Stimulated activated CD8-positive, alpha-beta memory T cell treated with anti-CD3 and anti-CD28 coated beads, Interleukin-12 subunit alpha, Interleukin-12 subunit beta, amount 100 ng/mL, for 24 hours (primary cell): ENCODE measurements around the gene F13A1.
"Not testable (repeated sequence)": the region's sequence is repeated elsewhere in the genome, so short reads cannot be mapped to it uniquely, and the experiment has no call there.

Source experiments
- DNase-seq: peaks from one replicate; pipeline ENCODE4 v3.0.0-alpha.2; 2020; ENCODE audit errors: extremely low read depth

F13A1 gene

GRCh38 chr6:6317825-6318733, 2.4 kb downstream of the F13A1 start:
- no peak for DNase-seq

GRCh38 chr6:6317386-6317785, 3.1 kb downstream of the F13A1 start:
- no peak for DNase-seq

- no peak for DNase-seq
Observed at GRCh38 chr6:6315660-6316059, 4.8 kb downstream of the F13A1 start.

GRCh38 chr6:6314596-6314995, 5.9 kb downstream of the F13A1 start:
- DNase-seq: no peak

- DNase-seq: no peak
Observed at GRCh38 chr6:6312901-6313441, 7.5 kb downstream of the F13A1 start.

- DNase-seq: no peak
Observed at GRCh38 chr6:6305575-6305974, 14.9 kb downstream of the F13A1 start.

GRCh38 chr6:6300383-6300782, 20.1 kb downstream of the F13A1 start:
- not testable (repeated sequence) for DNase-seq

- no peak for DNase-seq
Observed at GRCh38 chr6:6293317-6293716, 27.1 kb downstream of the F13A1 start.

- no peak for DNase-seq
Observed at GRCh38 chr6:6287415-6287814, 33.0 kb downstream of the F13A1 start.

GRCh38 chr6:6285679-6286078, 34.8 kb downstream of the F13A1 start:
- DNase-seq: no peak

GRCh38 chr6:6284221-6284966, 36.1 kb downstream of the F13A1 start:
- no peak for DNase-seq

GRCh38 chr6:6283746-6284145, 36.7 kb downstream of the F13A1 start:
- no peak for DNase-seq

GRCh38 chr6:6282716-6283115, 37.7 kb downstream of the F13A1 start:
- DNase-seq: no peak

- no peak for DNase-seq
Observed at GRCh38 chr6:6277413-6277812, 43.0 kb downstream of the F13A1 start.

- DNase-seq: no peak
Observed at GRCh38 chr6:6270948-6271535, 49.4 kb downstream of the F13A1 start.

GRCh38 chr6:6260196-6260722, 60.2 kb downstream of the F13A1 start:
- no peak for DNase-seq

GRCh38 chr6:6256886-6257285, 63.6 kb downstream of the F13A1 start:
- DNase-seq: no peak

- no peak for DNase-seq
Observed at GRCh38 chr6:6256259-6256658, 64.2 kb downstream of the F13A1 start.

GRCh38 chr6:6251555-6252280, 68.7 kb downstream of the F13A1 start:
- DNase-seq: no peak

- no peak for DNase-seq
Observed at GRCh38 chr6:6248651-6249050, 71.8 kb downstream of the F13A1 start.

GRCh38 chr6:6246544-6246943, 73.9 kb downstream of the F13A1 start:
- no peak for DNase-seq
